ENCODE data around the gene PCDHB8.
"Not testable (repeated sequence)": the region's sequence is repeated elsewhere in the genome, so short reads cannot be mapped to it uniquely, and the experiment has no call there.

Gene PCDHB8

GRCh38 chr5:141201126-141201525, 23.5 kb downstream of the PCDHB8 start:
- H3K4me1 Mint-ChIP-seq, H3K27ac Mint-ChIP-seq: not testable (repeated sequence)

DNA sequence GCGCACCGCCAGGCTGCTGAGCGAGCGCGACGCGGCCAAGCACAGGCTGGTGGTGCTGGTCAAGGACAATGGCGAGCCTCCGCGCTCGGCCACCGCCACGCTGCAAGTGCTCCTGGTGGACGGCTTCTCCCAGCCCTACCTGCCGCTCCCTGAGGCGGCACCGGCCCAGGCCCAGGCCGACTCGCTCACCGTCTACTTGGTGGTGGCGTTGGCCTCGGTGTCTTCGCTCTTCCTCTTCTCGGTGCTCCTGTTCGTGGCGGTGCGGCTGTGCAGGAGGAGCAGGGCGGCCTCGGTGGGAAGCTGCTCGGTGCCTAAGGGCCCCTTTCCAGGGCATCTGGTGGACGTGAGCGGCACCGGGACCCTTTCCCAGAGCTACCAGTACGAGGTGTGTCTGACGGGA, 24.1 kb downstream of the PCDHB8 start:
- Mint-ChIP-seq H3K27me3 (peaks cover 49% of the 10 kb centered on the region), H3K9me3 (peaks cover 14 to 53% of the 10 kb centered on the region in 2 donors)
- not testable (repeated sequence) for DNase-seq, ATAC-seq, H3K27ac Mint-ChIP-seq, H3K4me1 Mint-ChIP-seq, H3K4me3 Mint-ChIP-seq

More at GRCh38 chr5:141201126-141201525, 23.5 kb downstream of the PCDHB8 start:
- not testable (repeated sequence) for ATAC-seq, DNase-seq, H3K4me3 Mint-ChIP-seq
- Mint-ChIP-seq H3K9me3 (peaks cover 14 to 58% of the 10 kb centered on the region in 2 donors), H3K27me3 (peaks cover 49% of the 10 kb centered on the region)

DNA sequence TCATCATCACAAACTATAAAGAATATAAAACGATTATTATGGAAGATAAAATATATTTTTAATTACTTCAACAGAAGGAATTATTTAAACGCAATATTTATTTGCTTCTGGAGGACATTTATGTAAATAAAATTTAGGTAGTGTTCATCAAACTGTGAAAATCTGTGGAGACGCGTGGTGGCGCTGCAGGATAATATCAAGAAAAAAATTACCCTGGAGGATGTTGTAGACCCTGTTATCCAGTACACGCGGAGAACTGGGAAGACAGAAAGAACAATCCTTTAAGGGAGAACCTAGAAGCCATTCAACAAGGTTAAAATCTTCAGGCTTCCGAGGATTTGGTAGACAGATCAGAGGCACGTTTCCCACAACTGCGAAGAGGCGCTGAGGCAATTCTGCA, 30.9 kb downstream of the PCDHB8 start, which contains the start of gene PCDHB12:
Gene PCDHB12 (plus strand): TSS at position 242 of the 400 bp plus-strand sequence. CDS start 189 bp downstream, outside the sequence.
- Mint-ChIP-seq H3K27me3 (peaks cover 56% of the 10 kb centered on the region), H3K27ac (no peak within 1 kb of the TSS), H3K4me1 (no peaks in the 10 kb centered on the region), H3K4me3 (no peak within 1 kb of the TSS), H3K9me3 (peaks cover 0 to 12% of the 10 kb centered on the region in 2 donors)
- no peak for ATAC-seq
- no peak for DNase-seq

GRCh38 chr5:141210281-141210680, 32.7 kb downstream of the PCDHB8 start:
- H3K27ac Mint-ChIP-seq, DNase-seq, H3K4me3 Mint-ChIP-seq, H3K4me1 Mint-ChIP-seq, ATAC-seq: not testable (repeated sequence)
- Mint-ChIP-seq H3K27me3 (peaks cover 67% of the 10 kb centered on the region), H3K9me3 (peaks cover 2 to 18% of the 10 kb centered on the region in 2 donors)

GRCh38 chr5:141210849-141211248, 33.3 kb downstream of the PCDHB8 start:
- DNase-seq, ATAC-seq, H3K4me3 Mint-ChIP-seq, H3K4me1 Mint-ChIP-seq, H3K27ac Mint-ChIP-seq: not testable (repeated sequence)
- peaks cover 65% of the 10 kb centered on the region for H3K27me3 Mint-ChIP-seq
- peaks cover 4 to 22% of the 10 kb centered on the region in 2 donors for H3K9me3 Mint-ChIP-seq

DNA sequence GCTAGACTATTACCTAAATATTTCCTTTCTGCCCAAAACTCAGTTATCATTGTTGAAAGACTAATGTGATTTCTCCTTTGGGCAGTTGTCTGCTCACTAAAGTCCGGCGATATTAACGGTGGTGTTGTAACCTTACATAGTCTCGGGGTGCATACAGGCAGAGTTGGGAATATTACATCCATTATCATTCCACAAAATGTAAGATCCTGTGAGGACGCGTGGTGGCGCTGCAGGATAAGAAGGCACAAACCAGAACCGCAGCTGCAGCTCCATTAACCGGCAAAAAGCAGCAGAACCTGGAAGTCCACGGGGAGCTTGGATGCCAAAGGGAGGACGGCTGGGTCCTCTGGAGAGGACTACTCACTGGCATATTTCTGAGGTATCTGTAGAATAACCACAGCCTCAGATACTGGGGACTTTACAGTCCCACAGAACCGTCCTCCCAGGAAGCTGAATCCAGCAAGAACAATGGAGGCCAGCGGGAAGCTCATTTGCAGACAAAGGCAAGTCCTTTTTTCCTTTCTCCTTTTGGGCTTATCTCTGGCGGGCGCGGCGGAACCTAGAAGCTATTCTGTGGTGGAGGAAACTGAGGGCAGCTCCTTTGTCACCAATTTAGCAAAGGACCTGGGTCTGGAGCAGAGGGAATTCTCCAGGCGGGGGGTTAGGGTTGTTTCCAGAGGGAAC, 36.2 kb downstream of the PCDHB8 start, which contains the start of gene PCDHB13:
Gene PCDHB13 (plus strand): TSS at position 264 of the 684 bp plus-strand sequence. CDS start 205 bp downstream, at position 469.
- not testable (repeated sequence) for ATAC-seq, DNase-seq, H3K4me1 Mint-ChIP-seq, H3K4me3 Mint-ChIP-seq, H3K27ac Mint-ChIP-seq
- Mint-ChIP-seq H3K27me3 (peaks cover 62% of the 10 kb centered on the region), H3K9me3 (peaks cover 8 to 22% of the 10 kb centered on the region in 2 donors)

DNA sequence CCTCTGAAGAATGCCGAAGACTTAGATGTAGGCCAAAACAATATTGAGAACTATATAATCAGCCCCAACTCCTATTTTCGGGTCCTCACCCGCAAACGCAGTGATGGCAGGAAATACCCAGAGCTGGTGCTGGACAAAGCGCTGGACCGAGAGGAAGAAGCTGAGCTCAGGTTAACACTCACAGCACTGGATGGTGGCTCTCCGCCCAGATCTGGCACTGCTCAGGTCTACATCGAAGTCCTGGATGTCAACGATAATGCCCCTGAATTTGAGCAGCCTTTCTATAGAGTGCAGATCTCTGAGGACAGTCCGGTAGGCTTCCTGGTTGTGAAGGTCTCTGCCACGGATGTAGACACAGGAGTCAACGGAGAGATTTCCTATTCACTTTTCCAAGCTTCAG, 37.0 kb downstream of the PCDHB8 start:
- H3K27ac Mint-ChIP-seq, ATAC-seq, DNase-seq, H3K4me1 Mint-ChIP-seq, H3K4me3 Mint-ChIP-seq: not testable (repeated sequence)
- Mint-ChIP-seq H3K9me3 (peaks cover 12 to 22% of the 10 kb centered on the region in 2 donors), H3K27me3 (peaks cover 55% of the 10 kb centered on the region)

GRCh38 chr5:141215504-141215903, 37.9 kb downstream of the PCDHB8 start:
- DNase-seq, ATAC-seq, H3K4me1 Mint-ChIP-seq, H3K4me3 Mint-ChIP-seq, H3K27ac Mint-ChIP-seq: not testable (repeated sequence)
- Mint-ChIP-seq H3K9me3 (peaks cover 18 to 24% of the 10 kb centered on the region in 2 donors), H3K27me3 (peaks cover 55% of the 10 kb centered on the region)

GRCh38 chr5:141216035-141216434, 38.4 kb downstream of the PCDHB8 start:
- not testable (repeated sequence) for ATAC-seq, H3K4me3 Mint-ChIP-seq, H3K27ac Mint-ChIP-seq, H3K4me1 Mint-ChIP-seq, DNase-seq
- Mint-ChIP-seq H3K27me3 (peaks cover 50% of the 10 kb centered on the region), H3K9me3 (peaks cover 18 to 19% of the 10 kb centered on the region in 2 donors)

GRCh38 chr5:141223112-141223783, 45.7 kb downstream of the PCDHB8 start, which contains the start of gene PCDHB14:
PCDHB14 (plus strand) TSS chr5:141223343; CDS start chr5:141223506, 163 bp downstream.
- no peak for DNase-seq
- H3K27ac Mint-ChIP-seq, result no peak within 1 kb of the TSS
- H3K4me1 Mint-ChIP-seq, result no peaks in the 10 kb centered on the region
- H3K27me3 Mint-ChIP-seq, result peaks cover 20% of the 10 kb centered on the region
- ATAC-seq, result no peak
- H3K4me3 Mint-ChIP-seq, result peak within 1 kb of the TSS in 1 of 2 donors; percentile 12
- H3K9me3 Mint-ChIP-seq, result peaks cover 7 to 11% of the 10 kb centered on the region in 2 donors

DNA sequence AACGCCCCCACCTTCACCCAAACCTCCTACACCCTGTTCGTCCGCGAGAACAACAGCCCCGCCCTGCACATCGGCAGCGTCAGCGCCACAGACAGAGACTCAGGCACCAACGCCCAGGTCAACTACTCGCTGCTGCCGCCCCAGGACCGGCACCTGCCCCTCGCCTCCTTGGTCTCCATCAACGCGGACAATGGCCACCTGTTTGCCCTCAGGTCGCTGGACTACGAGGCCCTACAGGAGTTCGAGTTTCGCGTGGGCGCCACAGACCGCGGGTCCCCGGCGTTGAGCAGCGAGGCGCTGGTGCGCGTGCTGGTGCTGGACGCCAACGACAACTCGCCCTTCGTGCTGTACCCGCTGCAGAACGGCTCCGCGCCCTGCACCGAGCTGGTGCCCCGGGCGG, 47.3 kb downstream of the PCDHB8 start:
- not testable (repeated sequence) for H3K4me1 Mint-ChIP-seq, ATAC-seq, DNase-seq, H3K4me3 Mint-ChIP-seq, H3K27ac Mint-ChIP-seq
- H3K9me3 Mint-ChIP-seq, result peaks cover 5 to 10% of the 10 kb centered on the region in 2 donors
- peaks cover 18% of the 10 kb centered on the region for H3K27me3 Mint-ChIP-seq

DNA sequence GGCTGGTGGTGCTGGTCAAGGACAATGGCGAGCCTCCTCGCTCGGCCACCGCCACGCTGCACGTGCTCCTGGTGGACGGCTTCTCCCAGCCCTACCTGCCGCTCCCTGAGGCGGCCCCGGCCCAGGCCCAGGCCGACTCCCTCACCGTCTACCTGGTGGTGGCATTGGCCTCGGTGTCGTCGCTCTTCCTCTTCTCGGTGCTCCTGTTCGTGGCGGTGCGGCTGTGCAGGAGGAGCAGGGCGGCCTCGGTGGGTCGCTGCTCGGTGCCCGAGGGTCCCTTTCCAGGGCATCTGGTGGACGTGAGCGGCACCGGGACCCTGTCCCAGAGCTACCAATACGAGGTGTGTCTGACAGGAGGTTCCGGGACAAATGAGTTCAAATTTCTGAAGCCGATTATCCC, 47.8 kb downstream of the PCDHB8 start:
- ATAC-seq, H3K4me1 Mint-ChIP-seq, DNase-seq, H3K9me3 Mint-ChIP-seq, H3K27ac Mint-ChIP-seq, H3K4me3 Mint-ChIP-seq: not testable (repeated sequence)
- H3K27me3 Mint-ChIP-seq, result peaks cover 12% of the 10 kb centered on the region

All from stimulated activated naive CD8-positive, alpha-beta T cell treated with anti-CD3 and anti-CD28 coated beads, Interleukin-15, amount 100 ng/mL, for 72 hours (primary cell).